SU-DHL-6 (cell line): ENCODE measurements around the gene AGAP1.

Experiments
- H2AFZ ChIP-seq: fragments of 200-600 bp; sonication (generic); 2 replicates; pipeline ENCODE4 v1.6.1; 2014; ENCODE audit warnings: low read depth, mild to moderate bottlenecking, moderate library complexity, mixed read lengths, antibody characterized with exemption, low read length; ENCODE audit not compliant: severe bottlenecking
- H3F3A ChIP-seq: fragments of 200-600 bp; shearing (Covaris generic); 2 replicates; pipeline ENCODE4 v1.6.0; 2016; ENCODE audit warnings: antibody characterized with exemption, mild to moderate bottlenecking; ENCODE audit not compliant: insufficient read depth
- H3K27ac ChIP-seq: fragments of 200-600 bp; sonication (generic); 2 replicates; pipeline ENCODE4 v1.5.1; 2016; ENCODE audit warnings: low read depth, mild to moderate bottlenecking, low read length, moderate library complexity, mixed read lengths
- H3K27me3 ChIP-seq: fragments of 200-600 bp; sonication (generic), shearing (Covaris generic); 2 replicates; pipeline ENCODE4 v1.6.0; 2014; ENCODE audit warnings: mild to moderate bottlenecking, low read length
- H3K36me3 ChIP-seq: fragments of 200-600 bp; sonication (generic); 2 replicates; pipeline ENCODE4 v1.6.1; 2014; ENCODE audit warnings: mild to moderate bottlenecking, low read length, mixed read lengths
- H3K4me2 ChIP-seq: fragments of 300-600, 200-600 bp; shearing (Covaris generic), sonication (generic); 2 replicates; pipeline ENCODE4 v1.6.0; 2014; ENCODE audit warnings: low read length, low read depth, mild to moderate bottlenecking; ENCODE audit not compliant: poor library complexity, severe bottlenecking
- H3K4me3 ChIP-seq: fragments of 200-600 bp; sonication (generic); 2 replicates; pipeline ENCODE4 v1.5.1; 2014; ENCODE audit warnings: antibody characterized with exemption, low read length, mild to moderate bottlenecking, mixed read lengths; ENCODE audit not compliant: insufficient read depth, poor library complexity, severe bottlenecking
- H3K79me2 ChIP-seq: fragments of 200-600 bp; sonication (generic); 2 replicates; pipeline ENCODE4 v1.6.1; 2014; ENCODE audit warnings: mild to moderate bottlenecking, low read length, moderate library complexity; ENCODE audit not compliant: insufficient read depth
- H3K9ac ChIP-seq: fragments of 200-600 bp; sonication (generic); 2 replicates; pipeline ENCODE4 v1.7.0; 2014; ENCODE audit warnings: mild to moderate bottlenecking, low read length
- H3K9me2 ChIP-seq: fragments of 200-600 bp; sonication (generic); replicated peaks from 2 replicates; pipeline ENCODE4 v1.6.1; 2014; ENCODE audit warnings: low read length; ENCODE audit not compliant: insufficient read depth
- H3K9me3 ChIP-seq: fragments of 200-600 bp; sonication (generic); 2 replicates; pipeline ENCODE4 v1.6.1; 2014; ENCODE audit warnings: low read length, mixed read lengths; ENCODE audit not compliant: insufficient read depth
- H4K20me1 ChIP-seq: fragments of 200-600 bp; sonication (generic); 2 replicates; pipeline ENCODE4 v1.6.1; 2014; ENCODE audit warnings: low read depth, mild to moderate bottlenecking, antibody characterized with exemption, low read length, moderate library complexity, mixed read lengths
- CTCF ChIP-seq: fragments of 200-600 bp; sonication (generic); IDR thresholded peaks from one replicate; pipeline ENCODE4 v1.5.1; 2017; ENCODE audit warnings: antibody characterized with exemption, mild to moderate bottlenecking, low read length, moderate library complexity; ENCODE audit not compliant: insufficient read depth, poor library complexity, severe bottlenecking
- EZH2phosphoT487 ChIP-seq: fragments of 200-600 bp; sonication (generic), shearing (Covaris generic); conservative IDR thresholded peaks from 2 replicates; pipeline ENCODE4 v1.6.1; 2018; ENCODE audit warnings: mild to moderate bottlenecking, antibody characterized with exemption, low read length, moderate library complexity, mixed read lengths

The AGAP1 gene

GRCh38 chr2:235903782-235904584 lies 410.1 kb downstream of the AGAP1 start:
- no peak overlapping the region for H3K4me2 ChIP-seq
- no peaks in the 10 kb centered on the region for H3K9me2 ChIP-seq
- H3K4me3 ChIP-seq = no peak overlapping the region
- no peaks in the 10 kb centered on the region for H3K9me3 ChIP-seq
- H3K9ac ChIP-seq = no peak overlapping the region
- TF ChIP-seq EZH2phosphoT487 = no peak
- no peak for TF ChIP-seq CTCF
- no peaks in the 10 kb centered on the region for H3K79me2 ChIP-seq
- H3K36me3 ChIP-seq = no peaks in the 10 kb centered on the region
- H3K27ac ChIP-seq = no peak overlapping the region
- no peak overlapping the region for H2AFZ ChIP-seq
- H4K20me1 ChIP-seq = no peaks in the 10 kb centered on the region
- no peaks in the 10 kb centered on the region for H3F3A ChIP-seq
- H3K27me3 ChIP-seq = no peaks in the 10 kb centered on the region

- H3K79me2 ChIP-seq = no peaks in the 10 kb centered on the region
- H3K36me3 ChIP-seq = no peaks in the 10 kb centered on the region
- no peaks in the 10 kb centered on the region for H3K9me3 ChIP-seq
- H3K27ac ChIP-seq = no peak overlapping the region
- H4K20me1 ChIP-seq = no peaks in the 10 kb centered on the region
- H3K9me2 ChIP-seq = no peaks in the 10 kb centered on the region
- no peaks in the 10 kb centered on the region for H3F3A ChIP-seq
- H3K9ac ChIP-seq = no peak overlapping the region
- H3K27me3 ChIP-seq = no peaks in the 10 kb centered on the region
- H3K4me3 ChIP-seq = no peak overlapping the region
- no peak overlapping the region for H3K4me2 ChIP-seq
- no peak overlapping the region for H2AFZ ChIP-seq
- TF ChIP-seq CTCF (no peak), EZH2phosphoT487 (no peak)
These were observed 410.7 kb downstream of the AGAP1 start for GRCh38 chr2:235904585-235904931.

- no peak overlapping the region for H3K4me2 ChIP-seq
- H3K27me3 ChIP-seq = no peaks in the 10 kb centered on the region
- H3K9me3 ChIP-seq = no peaks in the 10 kb centered on the region
- no peaks in the 10 kb centered on the region for H3K36me3 ChIP-seq
- H3K79me2 ChIP-seq = no peaks in the 10 kb centered on the region
- no peaks in the 10 kb centered on the region for H3K9me2 ChIP-seq
- no peak for TF ChIP-seq CTCF
- no peak for TF ChIP-seq EZH2phosphoT487
- no peak overlapping the region for H2AFZ ChIP-seq
- H3K27ac ChIP-seq = no peak overlapping the region
- no peaks in the 10 kb centered on the region for H4K20me1 ChIP-seq
- no peak overlapping the region for H3K4me3 ChIP-seq
- no peaks in the 10 kb centered on the region for H3F3A ChIP-seq
- H3K9ac ChIP-seq = no peak overlapping the region
These were observed 415.0 kb downstream of the AGAP1 start for GRCh38 chr2:235908826-235909225.
